K562 (cell line): Measurements from ENCODE around the gene TP53BP2. TPM values are rescaled to one million over a fixed set of nuclear protein-coding genes. Genes with fewer than 3 reads are reported as not detected.

Experiments
- CBX8 ChIP-seq: fragments of 200-600 bp; sonication (generic); IDR thresholded peaks from 2 replicates; pipeline ENCODE4 v1.6.1; 2012; ENCODE audit warnings: borderline replicate concordance, mixed run types, low read depth, mild to moderate bottlenecking, moderate library complexity, mixed read lengths, low read length, control low read depth, inconsistent platforms; ENCODE audit not compliant: poor library complexity, severe bottlenecking; ENCODE audit errors: extremely low read depth
- MTF1 ChIP-seq: fragments of 250-450 bp; sonication (Bioruptor Pico); IDR thresholded peaks from 2 replicates; pipeline ENCODE4 v1.9.0; 2021; ENCODE audit warnings: moderate library complexity, mild to moderate bottlenecking, inconsistent platforms, borderline replicate concordance
- SRF ChIP-seq, 2 experiments: fragments of 250-450, 450-650 bp in 1 of 2; sonication (Bioruptor Pico) in 1 of 2; sonication (generic) in 1 of 2; formaldehyde crosslinking; IDR thresholded peaks; 2 replicates each; pipeline versions ENCODE4 v1.5.0 to v1.5.1; 2020 to 2022; ENCODE audit warnings: mild to moderate bottlenecking in 1 of 2, missing genetic modification reagents in 1 of 2
- SUPT5H ChIP-seq: fragments of 450-650 bp; IDR thresholded peaks from 2 replicates; pipeline ENCODE4 v1.6.1; 2016
- ZKSCAN1 ChIP-seq: fragments of 150-350 bp; IDR thresholded peaks from 2 replicates; pipeline ENCODE4 v1.6.1; 2016; ENCODE audit warnings: low read depth, low read length
- ZNF224 ChIP-seq: sonication (generic); formaldehyde crosslinking; IDR thresholded peaks from 2 replicates; pipeline ENCODE4 v1.8.0; 2022; ENCODE audit warnings: mild to moderate bottlenecking, missing genetic modification reagents
- ZNF239 ChIP-seq: fragments of 250-450 bp; sonication (Bioruptor Pico); IDR thresholded peaks from 2 replicates; pipeline ENCODE4 v1.4.0; 2020; ENCODE audit warnings: mild to moderate bottlenecking
- ZNF436 ChIP-seq: fragments of 250-450, 450-650 bp; sonication (Bioruptor Pico); formaldehyde crosslinking; IDR thresholded peaks from 2 replicates; pipeline ENCODE4 v1.7.0; 2020; ENCODE audit warnings: mild to moderate bottlenecking
- polyA plus RNA-seq, 8 experiments: library from polyadenylated mRNA; depleted of rRNA in 4 of 8; stranded (reverse) in 5 of 8; unstranded in 3 of 8; fragments of >200 nt; fragmentation: Nextera tagmentation in 2 of 8; fragmentation: Illumina TruSeq in 1 of 8; extraction: Ambion mirVana in 2 of 8; extraction: Trizol in 1 of 8; gene quantifications; 2 replicates each; pipeline versions ENCODE4 v1.2.1 to v1.2.3, GENCODE V29; 2011 to 2014; ENCODE audit warnings: inconsistent platforms in 1 of 8, missing spikeins in 1 of 8
- total RNA-seq, 7 experiments: library from RNA; depleted of rRNA in 6 of 7; stranded (reverse); fragments of >200 nt in 6 of 7; fragmentation: Illumina TruSeq in 2 of 7; extraction: Trizol in 2 of 7; gene quantifications; 2 replicates each; pipeline versions ENCODE4 v1.2.1 to v1.2.3, GENCODE V29; 2011 to 2021; ENCODE audit warnings: low replicate concordance in 1 of 7
- TF ChIP-seq, protein P1 (sequence below): fragments of 200-600 bp; sonication (generic); IDR thresholded peaks from one replicate; pipeline ENCODE4 v1.6.1; 2012; ENCODE audit warnings: mild to moderate bottlenecking, low read depth, low read length, inconsistent platforms
- TF ChIP-seq, protein P2 (sequence below): fragments of 200-800 bp; sonication (Bioruptor generic); IDR thresholded peaks from 2 replicates; pipeline ENCODE4 v1.6.1; 2017; ENCODE audit warnings: missing genetic modification characterization, missing compliant biosample characterization
- TF ChIP-seq, protein P3 (sequence below): fragments of 450-650 bp; formaldehyde crosslinking; IDR thresholded peaks from 2 replicates; pipeline ENCODE4 v1.4.0; 2020; ENCODE audit warnings: mild to moderate bottlenecking, mixed read lengths

TP53BP2 gene
- total and polyA plus RNA-seq, 9 of the 15 experiments (the other 6 are each of a cell fraction or from before 2014, with no cell fraction given), result 17.0 to 69.6 (median 40.1) TPM

DNA sequence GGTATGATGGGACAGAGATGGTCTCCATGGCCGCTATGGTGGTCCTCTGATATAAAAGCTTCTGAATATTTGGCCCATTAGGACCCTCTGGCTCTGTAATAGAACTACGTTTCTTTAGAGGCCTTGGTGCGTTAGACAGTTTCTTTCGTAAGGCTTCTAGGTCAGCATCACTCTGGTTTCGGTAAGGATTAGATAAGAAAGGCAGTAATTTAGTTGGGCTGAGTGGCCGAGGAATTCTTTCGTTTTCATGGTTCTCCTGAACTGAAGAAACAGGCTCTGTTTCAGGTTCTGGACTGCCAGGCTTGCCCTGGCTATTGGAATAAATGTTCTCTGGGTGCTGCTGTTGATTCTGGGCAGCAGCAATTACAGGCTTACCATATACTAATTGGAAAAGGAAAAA, 49.5 kb downstream of the TP53BP2 start (continued):
- TF ChIP-seq, protein P1, sequence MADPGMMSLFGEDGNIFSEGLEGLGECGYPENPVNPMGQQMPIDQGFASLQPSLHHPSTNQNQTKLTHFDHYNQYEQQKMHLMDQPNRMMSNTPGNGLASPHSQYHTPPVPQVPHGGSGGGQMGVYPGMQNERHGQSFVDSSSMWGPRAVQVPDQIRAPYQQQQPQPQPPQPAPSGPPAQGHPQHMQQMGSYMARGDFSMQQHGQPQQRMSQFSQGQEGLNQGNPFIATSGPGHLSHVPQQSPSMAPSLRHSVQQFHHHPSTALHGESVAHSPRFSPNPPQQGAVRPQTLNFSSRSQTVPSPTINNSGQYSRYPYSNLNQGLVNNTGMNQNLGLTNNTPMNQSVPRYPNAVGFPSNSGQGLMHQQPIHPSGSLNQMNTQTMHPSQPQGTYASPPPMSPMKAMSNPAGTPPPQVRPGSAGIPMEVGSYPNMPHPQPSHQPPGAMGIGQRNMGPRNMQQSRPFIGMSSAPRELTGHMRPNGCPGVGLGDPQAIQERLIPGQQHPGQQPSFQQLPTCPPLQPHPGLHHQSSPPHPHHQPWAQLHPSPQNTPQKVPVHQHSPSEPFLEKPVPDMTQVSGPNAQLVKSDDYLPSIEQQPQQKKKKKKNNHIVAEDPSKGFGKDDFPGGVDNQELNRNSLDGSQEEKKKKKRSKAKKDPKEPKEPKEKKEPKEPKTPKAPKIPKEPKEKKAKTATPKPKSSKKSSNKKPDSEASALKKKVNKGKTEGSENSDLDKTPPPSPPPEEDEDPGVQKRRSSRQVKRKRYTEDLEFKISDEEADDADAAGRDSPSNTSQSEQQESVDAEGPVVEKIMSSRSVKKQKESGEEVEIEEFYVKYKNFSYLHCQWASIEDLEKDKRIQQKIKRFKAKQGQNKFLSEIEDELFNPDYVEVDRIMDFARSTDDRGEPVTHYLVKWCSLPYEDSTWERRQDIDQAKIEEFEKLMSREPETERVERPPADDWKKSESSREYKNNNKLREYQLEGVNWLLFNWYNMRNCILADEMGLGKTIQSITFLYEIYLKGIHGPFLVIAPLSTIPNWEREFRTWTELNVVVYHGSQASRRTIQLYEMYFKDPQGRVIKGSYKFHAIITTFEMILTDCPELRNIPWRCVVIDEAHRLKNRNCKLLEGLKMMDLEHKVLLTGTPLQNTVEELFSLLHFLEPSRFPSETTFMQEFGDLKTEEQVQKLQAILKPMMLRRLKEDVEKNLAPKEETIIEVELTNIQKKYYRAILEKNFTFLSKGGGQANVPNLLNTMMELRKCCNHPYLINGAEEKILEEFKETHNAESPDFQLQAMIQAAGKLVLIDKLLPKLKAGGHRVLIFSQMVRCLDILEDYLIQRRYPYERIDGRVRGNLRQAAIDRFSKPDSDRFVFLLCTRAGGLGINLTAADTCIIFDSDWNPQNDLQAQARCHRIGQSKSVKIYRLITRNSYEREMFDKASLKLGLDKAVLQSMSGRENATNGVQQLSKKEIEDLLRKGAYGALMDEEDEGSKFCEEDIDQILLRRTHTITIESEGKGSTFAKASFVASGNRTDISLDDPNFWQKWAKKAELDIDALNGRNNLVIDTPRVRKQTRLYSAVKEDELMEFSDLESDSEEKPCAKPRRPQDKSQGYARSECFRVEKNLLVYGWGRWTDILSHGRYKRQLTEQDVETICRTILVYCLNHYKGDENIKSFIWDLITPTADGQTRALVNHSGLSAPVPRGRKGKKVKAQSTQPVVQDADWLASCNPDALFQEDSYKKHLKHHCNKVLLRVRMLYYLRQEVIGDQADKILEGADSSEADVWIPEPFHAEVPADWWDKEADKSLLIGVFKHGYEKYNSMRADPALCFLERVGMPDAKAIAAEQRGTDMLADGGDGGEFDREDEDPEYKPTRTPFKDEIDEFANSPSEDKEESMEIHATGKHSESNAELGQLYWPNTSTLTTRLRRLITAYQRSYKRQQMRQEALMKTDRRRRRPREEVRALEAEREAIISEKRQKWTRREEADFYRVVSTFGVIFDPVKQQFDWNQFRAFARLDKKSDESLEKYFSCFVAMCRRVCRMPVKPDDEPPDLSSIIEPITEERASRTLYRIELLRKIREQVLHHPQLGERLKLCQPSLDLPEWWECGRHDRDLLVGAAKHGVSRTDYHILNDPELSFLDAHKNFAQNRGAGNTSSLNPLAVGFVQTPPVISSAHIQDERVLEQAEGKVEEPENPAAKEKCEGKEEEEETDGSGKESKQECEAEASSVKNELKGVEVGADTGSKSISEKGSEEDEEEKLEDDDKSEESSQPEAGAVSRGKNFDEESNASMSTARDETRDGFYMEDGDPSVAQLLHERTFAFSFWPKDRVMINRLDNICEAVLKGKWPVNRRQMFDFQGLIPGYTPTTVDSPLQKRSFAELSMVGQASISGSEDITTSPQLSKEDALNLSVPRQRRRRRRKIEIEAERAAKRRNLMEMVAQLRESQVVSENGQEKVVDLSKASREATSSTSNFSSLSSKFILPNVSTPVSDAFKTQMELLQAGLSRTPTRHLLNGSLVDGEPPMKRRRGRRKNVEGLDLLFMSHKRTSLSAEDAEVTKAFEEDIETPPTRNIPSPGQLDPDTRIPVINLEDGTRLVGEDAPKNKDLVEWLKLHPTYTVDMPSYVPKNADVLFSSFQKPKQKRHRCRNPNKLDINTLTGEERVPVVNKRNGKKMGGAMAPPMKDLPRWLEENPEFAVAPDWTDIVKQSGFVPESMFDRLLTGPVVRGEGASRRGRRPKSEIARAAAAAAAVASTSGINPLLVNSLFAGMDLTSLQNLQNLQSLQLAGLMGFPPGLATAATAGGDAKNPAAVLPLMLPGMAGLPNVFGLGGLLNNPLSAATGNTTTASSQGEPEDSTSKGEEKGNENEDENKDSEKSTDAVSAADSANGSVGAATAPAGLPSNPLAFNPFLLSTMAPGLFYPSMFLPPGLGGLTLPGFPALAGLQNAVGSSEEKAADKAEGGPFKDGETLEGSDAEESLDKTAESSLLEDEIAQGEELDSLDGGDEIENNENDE, result no peak
- TF ChIP-seq ZNF239 (CRISPR knock-in tag) (no peak), CBX8 (no peak), SUPT5H (no peak), MTF1 (CRISPR knock-in tag) (no peak), SRF (CRISPR knock-in tag; IDR thresholded peaks at IDR 0.05) (no peak), ZKSCAN1 (no peak), ZNF224 (no peak), ZNF436 (CRISPR knock-in tag) (no peak)
- TF ChIP-seq, protein P2, sequence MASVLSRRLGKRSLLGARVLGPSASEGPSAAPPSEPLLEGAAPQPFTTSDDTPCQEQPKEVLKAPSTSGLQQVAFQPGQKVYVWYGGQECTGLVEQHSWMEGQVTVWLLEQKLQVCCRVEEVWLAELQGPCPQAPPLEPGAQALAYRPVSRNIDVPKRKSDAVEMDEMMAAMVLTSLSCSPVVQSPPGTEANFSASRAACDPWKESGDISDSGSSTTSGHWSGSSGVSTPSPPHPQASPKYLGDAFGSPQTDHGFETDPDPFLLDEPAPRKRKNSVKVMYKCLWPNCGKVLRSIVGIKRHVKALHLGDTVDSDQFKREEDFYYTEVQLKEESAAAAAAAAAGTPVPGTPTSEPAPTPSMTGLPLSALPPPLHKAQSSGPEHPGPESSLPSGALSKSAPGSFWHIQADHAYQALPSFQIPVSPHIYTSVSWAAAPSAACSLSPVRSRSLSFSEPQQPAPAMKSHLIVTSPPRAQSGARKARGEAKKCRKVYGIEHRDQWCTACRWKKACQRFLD, result no peak
- TF ChIP-seq, protein P3, sequence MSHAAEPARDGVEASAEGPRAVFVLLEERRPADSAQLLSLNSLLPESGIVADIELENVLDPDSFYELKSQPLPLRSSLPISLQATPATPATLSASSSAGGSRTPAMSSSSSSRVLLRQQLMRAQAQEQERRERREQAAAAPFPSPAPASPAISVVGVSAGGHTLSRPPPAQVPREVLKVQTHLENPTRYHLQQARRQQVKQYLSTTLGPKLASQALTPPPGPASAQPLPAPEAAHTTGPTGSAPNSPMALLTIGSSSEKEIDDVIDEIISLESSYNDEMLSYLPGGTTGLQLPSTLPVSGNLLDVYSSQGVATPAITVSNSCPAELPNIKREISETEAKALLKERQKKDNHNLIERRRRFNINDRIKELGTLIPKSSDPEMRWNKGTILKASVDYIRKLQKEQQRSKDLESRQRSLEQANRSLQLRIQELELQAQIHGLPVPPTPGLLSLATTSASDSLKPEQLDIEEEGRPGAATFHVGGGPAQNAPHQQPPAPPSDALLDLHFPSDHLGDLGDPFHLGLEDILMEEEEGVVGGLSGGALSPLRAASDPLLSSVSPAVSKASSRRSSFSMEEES (CRISPR knock-in tag), result no peak
